Neural progenitor cell (in vitro differentiated cells): ENCODE data around the gene INHBE. TPM values are rescaled to one million over a fixed set of nuclear protein-coding genes. Genes with fewer than 3 reads are reported as not detected.

Source experiments
- DNase-seq: peaks from one replicate; pipeline ENCODE4 v3.0.0-alpha.2; 2016; ENCODE audit warnings: low spot score
- H2AFZ ChIP-seq: fragments of 200-600 bp; sonication (generic); replicated peaks from 2 replicates; pipeline ENCODE4 v1.6.1; 2016; ENCODE audit warnings: antibody characterized with exemption
- H3F3A ChIP-seq: fragments of 200-600 bp; sonication (generic); 2 replicates; pipeline ENCODE4 v1.6.1; 2016; ENCODE audit warnings: antibody characterized with exemption, low read depth
- H3K27ac ChIP-seq: fragments of 200-600 bp; sonication (generic); 2 replicates; pipeline ENCODE4 v1.5.1; 2016; ENCODE audit warnings: mild to moderate bottlenecking
- H3K27me3 ChIP-seq: fragments of 200-600 bp; sonication (generic); 2 replicates; pipeline ENCODE4 v1.6.1; 2016; ENCODE audit warnings: mild to moderate bottlenecking, moderate library complexity
- H3K36me3 ChIP-seq: fragments of 200-600 bp; sonication (generic); 2 replicates; pipeline ENCODE4 v1.5.1; 2016
- H3K4me1 ChIP-seq: fragments of 200-600 bp; sonication (generic); 2 replicates; pipeline ENCODE4 v1.6.1; 2016; ENCODE audit warnings: mixed run types
- H3K4me2 ChIP-seq: fragments of 200-600 bp; sonication (generic); 2 replicates; pipeline ENCODE4 v1.6.1; 2016
- H3K4me3 ChIP-seq: fragments of 200-600 bp; sonication (generic); 2 replicates; pipeline ENCODE4 v1.5.1; 2016
- H3K79me2 ChIP-seq: fragments of 200-600 bp; sonication (generic); 2 replicates; pipeline ENCODE4 v1.6.1; 2016; ENCODE audit warnings: low read depth
- H3K9ac ChIP-seq: fragments of 200-600 bp; sonication (generic); 2 replicates; pipeline ENCODE4 v1.6.1; 2016
- H3K9me3 ChIP-seq: fragments of 200-600 bp; sonication (generic); 2 replicates; pipeline ENCODE4 v1.5.1; 2016; ENCODE audit warnings: low read depth
- H4K20me1 ChIP-seq: fragments of 200-600 bp; sonication (generic); 2 replicates; pipeline ENCODE4 v1.6.1; 2016; ENCODE audit warnings: low read depth
- H3K27ac Mint-ChIP-seq: 3 replicates; pipeline ENCODE4 v1.8.0; 2021; ENCODE audit warnings: mixed read lengths
- H3K27me3 Mint-ChIP-seq: 2 replicates; pipeline ENCODE4 v1.8.0; 2022; ENCODE audit warnings: low read depth, mild to moderate bottlenecking, inconsistent platforms, moderate library complexity, mixed read lengths; ENCODE audit not compliant: insufficient read depth
- H3K36me3 Mint-ChIP-seq: 3 replicates; pipeline ENCODE4 v1.8.0; 2021; ENCODE audit warnings: mixed read lengths
- H3K4me1 Mint-ChIP-seq: 3 replicates; pipeline ENCODE4 v1.8.0; 2021; ENCODE audit warnings: mixed read lengths
- H3K4me3 Mint-ChIP-seq: 3 replicates; pipeline ENCODE4 v1.8.0; 2021; ENCODE audit warnings: mild to moderate bottlenecking, moderate library complexity, mixed read lengths
- H3K9me3 Mint-ChIP-seq: 3 replicates; pipeline ENCODE4 v1.8.0; 2020; ENCODE audit warnings: mixed read lengths
- EZH2 ChIP-seq: fragments of 200-600 bp; sonication (generic); IDR thresholded peaks from 2 replicates; pipeline ENCODE4 v1.6.1; 2017; ENCODE audit warnings: antibody characterized with exemption, mild to moderate bottlenecking, moderate library complexity
- EZH2phosphoT487 ChIP-seq: fragments of 200-600 bp; sonication (generic); IDR thresholded peaks from 2 replicates; pipeline ENCODE4 v1.6.1; 2017; ENCODE audit warnings: antibody characterized with exemption
- total RNA-seq: library from RNA; depleted of rRNA; stranded (reverse); fragments of >200 nt; gene quantifications from 2 replicates; pipeline ENCODE4 v1.2.3, GENCODE V29; 2015; ENCODE audit warnings: low replicate concordance
- TF ChIP-seq, protein P1 (sequence below): fragments of 200-600 bp; sonication (generic); IDR thresholded peaks from 2 replicates; pipeline ENCODE4 v1.5.1; 2017; ENCODE audit warnings: antibody characterized with exemption, mild to moderate bottlenecking

Gene INHBE
- total RNA-seq, 1 donor from 2014 or later: not detected

DNA sequence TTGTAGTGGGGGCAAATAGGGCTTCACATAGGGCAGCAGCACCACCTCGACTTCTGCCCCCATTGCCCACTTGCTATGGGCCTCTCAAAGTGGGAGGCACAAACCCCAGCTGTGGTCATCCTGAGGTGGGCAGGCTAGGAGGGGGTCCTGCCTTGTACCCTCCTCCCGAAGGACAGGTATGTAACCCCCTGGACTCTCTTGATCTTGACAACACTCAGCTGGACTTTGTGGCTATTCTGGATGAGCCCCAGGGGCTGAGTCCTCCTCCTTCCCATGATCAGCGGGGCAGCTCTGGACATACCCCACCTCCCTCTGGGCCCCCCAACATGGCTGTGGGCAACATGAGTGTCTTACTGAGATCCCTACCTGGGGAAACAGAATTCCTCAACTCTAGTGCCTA is 16.6 kb downstream of the INHBE start:
- H3K9ac ChIP-seq: no peak overlapping the region
- Mint-ChIP-seq H3K9me3 (no peaks in the 10 kb centered on the region), H3K4me1 (no peaks in the 10 kb centered on the region), H3K4me3 (no peak overlapping the region), H3K27me3 (peaks cover 44% of the 10 kb centered on the region), H3K36me3 (no peaks in the 10 kb centered on the region), H3K27ac (no peak overlapping the region)
- H2AFZ ChIP-seq: no peak overlapping the region
- TF ChIP-seq EZH2: no peak
- TF ChIP-seq, protein P1, sequence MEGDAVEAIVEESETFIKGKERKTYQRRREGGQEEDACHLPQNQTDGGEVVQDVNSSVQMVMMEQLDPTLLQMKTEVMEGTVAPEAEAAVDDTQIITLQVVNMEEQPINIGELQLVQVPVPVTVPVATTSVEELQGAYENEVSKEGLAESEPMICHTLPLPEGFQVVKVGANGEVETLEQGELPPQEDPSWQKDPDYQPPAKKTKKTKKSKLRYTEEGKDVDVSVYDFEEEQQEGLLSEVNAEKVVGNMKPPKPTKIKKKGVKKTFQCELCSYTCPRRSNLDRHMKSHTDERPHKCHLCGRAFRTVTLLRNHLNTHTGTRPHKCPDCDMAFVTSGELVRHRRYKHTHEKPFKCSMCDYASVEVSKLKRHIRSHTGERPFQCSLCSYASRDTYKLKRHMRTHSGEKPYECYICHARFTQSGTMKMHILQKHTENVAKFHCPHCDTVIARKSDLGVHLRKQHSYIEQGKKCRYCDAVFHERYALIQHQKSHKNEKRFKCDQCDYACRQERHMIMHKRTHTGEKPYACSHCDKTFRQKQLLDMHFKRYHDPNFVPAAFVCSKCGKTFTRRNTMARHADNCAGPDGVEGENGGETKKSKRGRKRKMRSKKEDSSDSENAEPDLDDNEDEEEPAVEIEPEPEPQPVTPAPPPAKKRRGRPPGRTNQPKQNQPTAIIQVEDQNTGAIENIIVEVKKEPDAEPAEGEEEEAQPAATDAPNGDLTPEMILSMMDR: no peak
- no peak for TF ChIP-seq EZH2phosphoT487
- H3K79me2 ChIP-seq: no peaks in the 10 kb centered on the region
- H3K27ac ChIP-seq: no peak overlapping the region
- no peak overlapping the region for H3K4me3 ChIP-seq
- no peaks in the 10 kb centered on the region for H3K9me3 ChIP-seq
- peaks cover 55% of the 10 kb centered on the region for H3K27me3 ChIP-seq
- no peaks in the 10 kb centered on the region for H3K36me3 ChIP-seq
- H3K4me1 ChIP-seq: peaks cover 11% of the 10 kb centered on the region
- peaks cover 2% of the 10 kb centered on the region for H4K20me1 ChIP-seq
- H3K4me2 ChIP-seq: no peak overlapping the region
- peaks cover 3% of the 10 kb centered on the region for H3F3A ChIP-seq
- no peak for DNase-seq

DNA sequence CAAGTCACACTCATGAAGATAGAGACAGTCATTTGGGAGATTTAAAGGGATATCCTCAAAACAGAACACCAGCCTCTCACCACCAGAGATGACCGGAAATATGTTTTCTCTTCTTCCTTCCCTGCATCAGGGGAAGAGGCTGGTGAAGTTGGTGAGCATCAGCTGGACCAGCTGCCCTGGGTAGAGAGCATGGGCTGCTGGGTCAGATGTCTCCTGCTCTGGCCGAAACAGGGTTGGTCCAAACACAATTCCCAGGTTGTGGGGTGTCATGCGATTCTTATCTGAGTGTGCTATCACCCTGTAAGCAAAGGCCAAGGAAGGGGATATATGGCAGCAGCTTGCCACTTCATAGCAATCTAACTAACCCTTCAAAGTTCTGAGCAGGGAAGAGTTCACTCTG is 17.3 kb downstream of the INHBE start:
- Histone ChIP-seq H3K4me2 (no peak overlapping the region), H3K79me2 (no peaks in the 10 kb centered on the region), H3K4me1 (peaks cover 11% of the 10 kb centered on the region), H2AFZ (no peak overlapping the region), H3K27me3 (peaks cover 62% of the 10 kb centered on the region), H3K9ac (no peak overlapping the region), H4K20me1 (peaks cover 2% of the 10 kb centered on the region), H3F3A (peaks cover 3% of the 10 kb centered on the region), H3K4me3 (no peak overlapping the region), H3K9me3 (no peaks in the 10 kb centered on the region), H3K27ac (no peak overlapping the region), H3K36me3 (no peaks in the 10 kb centered on the region)
- no peaks in the 10 kb centered on the region for H3K4me1 Mint-ChIP-seq
- no peak overlapping the region for H3K4me3 Mint-ChIP-seq
- no peak overlapping the region for H3K27ac Mint-ChIP-seq
- TF ChIP-seq EZH2 (no peak), EZH2phosphoT487 (no peak)
- TF ChIP-seq, protein P1: no peak
- H3K36me3 Mint-ChIP-seq: no peaks in the 10 kb centered on the region
- peaks cover 45% of the 10 kb centered on the region for H3K27me3 Mint-ChIP-seq
- no peaks in the 10 kb centered on the region for H3K9me3 Mint-ChIP-seq
- no peak for DNase-seq

DNA sequence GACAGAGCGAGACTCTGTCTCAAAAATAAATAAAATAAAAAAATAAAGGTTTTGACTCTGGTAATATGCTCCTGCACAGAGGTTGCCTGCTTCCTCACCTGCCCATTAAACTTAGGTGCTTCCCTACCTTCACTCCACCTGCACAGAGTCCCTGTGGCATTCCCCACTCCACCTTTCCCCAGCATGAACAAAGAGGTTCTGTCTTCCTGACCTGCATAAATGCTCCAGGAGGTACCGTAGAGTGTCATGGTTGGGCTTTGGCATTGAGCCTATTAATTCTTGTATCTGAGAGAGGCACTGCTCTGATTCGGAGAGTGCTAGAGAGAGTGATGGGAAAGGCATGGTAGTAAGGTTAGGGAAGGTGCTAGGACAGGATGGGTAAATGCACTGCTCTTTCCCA is 18.3 kb downstream of the INHBE start:
- H3K79me2 ChIP-seq: no peaks in the 10 kb centered on the region
- H3K27ac ChIP-seq: no peak overlapping the region
- DNase-seq: no peak
- Mint-ChIP-seq H3K36me3 (no peaks in the 10 kb centered on the region), H3K9me3 (no peaks in the 10 kb centered on the region), H3K27me3 (peaks cover 43% of the 10 kb centered on the region), H3K4me3 (no peak overlapping the region), H3K27ac (no peak overlapping the region), H3K4me1 (peaks cover 2% of the 10 kb centered on the region)
- TF ChIP-seq, protein P1: no peak
- no peak for TF ChIP-seq EZH2phosphoT487
- H3F3A ChIP-seq: peaks cover 3% of the 10 kb centered on the region
- no peaks in the 10 kb centered on the region for H3K36me3 ChIP-seq
- H3K4me3 ChIP-seq: no peak overlapping the region
- no peaks in the 10 kb centered on the region for H3K9me3 ChIP-seq
- H3K4me2 ChIP-seq: no peak overlapping the region
- no peak overlapping the region for H3K9ac ChIP-seq
- peaks cover 2% of the 10 kb centered on the region for H4K20me1 ChIP-seq
- no peak overlapping the region for H2AFZ ChIP-seq
- peaks cover 72% of the 10 kb centered on the region for H3K27me3 ChIP-seq
- H3K4me1 ChIP-seq: peaks cover 11% of the 10 kb centered on the region
